ENCODE measurements around the gene ZSCAN10.
"Not testable (repeated sequence)": the region's sequence is repeated elsewhere in the genome, so short reads cannot be mapped to it uniquely, and the experiment has no call there.

The ZSCAN10 gene

DNA sequence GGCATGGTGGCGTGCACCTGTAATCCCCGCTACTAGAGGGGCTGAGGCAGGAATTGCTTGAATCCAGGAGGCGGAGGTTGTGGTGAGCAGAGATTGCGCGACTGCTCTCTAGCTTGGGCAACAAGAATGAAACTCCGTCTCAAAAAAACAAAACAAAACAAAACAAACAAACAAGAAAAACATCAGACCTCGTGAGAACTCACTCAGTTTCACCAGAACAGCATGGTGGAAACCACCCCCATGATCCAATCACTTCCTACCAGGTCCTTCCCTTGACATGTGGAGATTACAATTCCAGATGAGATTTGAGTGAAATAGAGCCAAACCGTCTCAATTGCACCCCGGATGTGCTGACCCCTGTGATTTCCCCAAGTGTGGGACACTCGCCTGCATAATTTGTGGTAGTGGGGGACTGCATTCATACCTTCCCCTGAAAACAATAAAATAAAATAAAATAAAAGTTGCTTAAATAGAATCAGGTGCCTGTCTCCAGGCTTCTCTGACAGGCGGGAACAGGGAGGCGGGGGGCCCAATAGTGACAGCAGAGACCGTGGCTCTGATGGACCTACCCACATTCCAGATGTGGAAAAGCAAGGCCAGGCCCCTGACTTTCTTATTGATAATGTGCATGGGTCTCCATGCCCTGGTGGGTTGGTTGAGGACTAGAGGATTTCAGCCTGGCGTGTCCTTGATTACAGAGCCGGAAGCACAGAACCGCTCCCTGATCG lies 13.1 kb downstream of the ZSCAN10 start:
- DNase-seq (ENCODE audit: low read depth) = no peak

- no peak for DNase-seq (ENCODE audit: low read depth)
These were observed 14.0 kb downstream of the ZSCAN10 start for GRCh38 chr16:3084969-3085670.

DNA sequence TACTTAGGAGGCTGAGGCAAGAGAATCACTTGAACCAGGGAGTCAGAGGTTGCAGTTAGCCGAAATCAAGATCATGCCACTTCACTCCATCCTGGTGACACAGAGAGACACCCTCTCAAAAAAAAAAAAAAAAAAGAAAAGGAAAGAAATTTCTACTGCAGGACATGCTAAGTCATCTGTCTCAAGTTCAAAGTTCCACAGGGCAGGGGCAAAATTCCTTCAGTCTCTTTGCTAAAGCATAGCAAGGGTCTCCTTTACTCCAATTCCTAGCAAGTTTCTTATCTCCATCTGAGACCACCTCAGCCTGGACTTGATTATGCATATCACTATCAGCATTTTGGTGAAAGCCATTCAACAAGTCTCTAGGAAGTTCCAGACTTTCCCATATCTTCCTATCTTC lies 14.6 kb downstream of the ZSCAN10 start:
- no peak for DNase-seq (ENCODE audit: low read depth)

GRCh38 chr16:3083408-3083807 lies 15.7 kb downstream of the ZSCAN10 start:
- DNase-seq (ENCODE audit: low read depth) = not testable (repeated sequence)

GRCh38 chr16:3081957-3082356 lies 17.1 kb downstream of the ZSCAN10 start:
- not testable (repeated sequence) for DNase-seq (ENCODE audit: low read depth)

GRCh38 chr16:3080024-3080423 lies 19.1 kb downstream of the ZSCAN10 start:
- no peak for DNase-seq (ENCODE audit: low read depth)

GRCh38 chr16:3076577-3076976 lies 22.5 kb downstream of the ZSCAN10 start:
- no peak for DNase-seq (ENCODE audit: low read depth)

DNA sequence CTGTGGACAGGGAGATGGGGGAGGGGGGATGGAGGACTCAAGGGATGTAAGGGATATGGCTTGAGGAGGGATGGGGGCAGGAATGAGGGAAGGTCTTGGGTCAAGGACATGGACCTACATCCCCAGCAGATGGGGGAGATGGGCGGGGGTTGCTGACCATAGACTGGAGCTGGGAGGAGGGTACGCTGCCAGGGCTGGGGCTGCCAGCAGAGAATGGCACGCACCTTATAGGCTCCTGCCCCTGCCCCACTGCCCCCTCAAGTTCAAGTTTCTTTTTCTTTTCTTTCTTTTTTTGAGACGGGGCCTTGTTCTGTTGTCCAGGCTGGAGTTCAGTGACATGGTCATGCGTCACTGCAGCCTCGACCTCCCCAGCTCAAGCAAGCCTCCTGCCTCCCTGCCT lies 23.1 kb downstream of the ZSCAN10 start:
- DNase-seq (ENCODE audit: low read depth) = not testable (repeated sequence)

DNA sequence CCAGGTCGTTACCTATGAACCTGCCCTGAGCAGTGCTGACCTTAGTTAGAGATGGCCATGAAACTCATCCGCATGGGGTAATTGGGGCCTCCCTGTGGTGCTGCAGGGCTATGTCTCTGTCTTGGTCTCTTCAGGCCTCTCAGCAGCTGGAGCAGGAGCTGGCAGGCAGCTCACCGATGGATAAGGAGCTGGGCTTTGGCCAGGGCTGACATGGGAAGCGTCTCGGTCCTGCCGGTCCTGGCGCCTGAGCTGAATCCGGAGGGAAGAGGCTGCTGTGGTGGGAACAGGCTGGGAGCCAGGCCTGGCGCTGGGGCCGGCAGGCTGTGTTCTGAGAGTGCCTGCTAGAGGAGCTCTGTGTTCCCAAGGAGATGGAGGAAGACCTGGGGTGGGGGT lies 23.6 kb downstream of the ZSCAN10 start:
- no peak for DNase-seq (ENCODE audit: low read depth)

DNA sequence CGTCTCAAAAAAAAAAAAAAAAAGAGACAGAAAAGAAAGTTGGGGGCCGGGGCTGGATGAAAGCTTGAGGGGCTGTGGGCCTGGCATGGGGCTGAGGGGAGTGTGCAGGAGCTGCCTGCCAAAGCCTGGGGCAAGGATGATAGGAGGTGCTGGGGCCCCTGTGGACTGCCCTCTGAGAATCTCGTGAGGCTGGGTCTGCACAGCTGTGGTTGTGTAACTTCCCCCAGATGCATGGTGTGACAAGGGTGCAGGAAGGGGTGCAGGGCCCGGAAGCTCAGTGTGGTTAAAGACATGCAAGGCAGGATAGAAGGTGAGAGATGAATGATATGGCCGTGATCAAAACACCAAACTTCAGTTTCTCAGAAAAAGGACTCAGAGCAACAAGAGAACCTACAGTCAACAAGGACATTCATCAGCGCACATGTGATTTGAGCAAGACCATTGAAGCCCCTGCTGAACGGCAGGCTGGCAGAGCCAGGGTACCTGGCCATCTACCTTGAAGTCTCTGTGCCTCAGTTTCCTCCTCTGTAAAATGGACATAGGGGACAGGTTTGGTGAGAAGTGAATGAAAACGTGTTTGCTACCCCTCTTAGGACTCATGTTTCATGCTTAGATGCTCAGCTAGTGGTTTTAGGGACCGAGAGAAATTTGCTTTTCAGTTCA lies 24.1 kb downstream of the ZSCAN10 start:
- DNase-seq (ENCODE audit: low read depth) = peak; percentile 71

DNA sequence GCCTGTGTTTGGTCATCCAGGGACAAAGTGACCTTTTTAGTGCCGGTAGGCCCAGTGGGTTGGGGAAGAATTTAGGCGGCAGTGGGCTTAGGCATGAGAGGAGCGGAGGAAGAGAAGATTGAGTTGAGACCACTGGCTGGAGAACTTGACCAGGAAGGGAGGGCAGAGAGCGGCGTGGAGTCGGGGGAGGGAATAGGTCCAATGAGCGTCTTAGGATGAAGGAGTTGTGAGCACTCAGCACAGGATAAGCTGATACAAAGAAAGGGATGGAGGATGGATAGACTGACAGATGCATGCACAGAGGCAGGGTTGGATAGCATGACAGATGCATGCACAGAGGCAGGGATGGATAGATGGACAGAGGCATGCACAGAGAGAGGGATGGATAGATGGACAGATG lies 25.6 kb downstream of the ZSCAN10 start:
- no peak for DNase-seq (ENCODE audit: low read depth)

- not testable (repeated sequence) for DNase-seq (ENCODE audit: low read depth)
These were observed 26.4 kb downstream of the ZSCAN10 start for GRCh38 chr16:3072576-3073263.

DNA sequence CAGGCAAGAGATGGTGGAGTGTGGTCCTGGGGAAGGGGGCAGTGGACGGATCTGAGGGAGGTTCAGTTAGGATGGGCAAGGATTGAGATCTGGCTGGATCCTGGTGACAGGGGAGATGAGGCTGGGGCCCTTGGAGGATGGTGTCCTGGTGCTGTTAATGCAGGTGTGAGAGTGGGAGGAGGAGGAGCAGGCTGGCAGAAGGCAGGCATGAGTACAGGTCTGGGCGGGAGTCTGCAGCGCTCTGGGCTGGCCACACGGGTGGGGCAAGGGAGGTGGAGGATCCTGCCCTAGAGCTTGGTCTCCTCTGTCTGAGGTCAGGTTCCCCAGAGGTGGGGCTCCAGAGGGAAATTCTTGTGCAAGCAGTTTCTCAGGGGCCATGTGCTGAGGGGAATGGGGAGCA lies 26.9 kb downstream of the ZSCAN10 start:
- DNase-seq (ENCODE audit: low read depth) = not testable (repeated sequence)

GRCh38 chr16:3071655-3072054 lies 27.4 kb downstream of the ZSCAN10 start:
- no peak for DNase-seq (ENCODE audit: low read depth)

DNA sequence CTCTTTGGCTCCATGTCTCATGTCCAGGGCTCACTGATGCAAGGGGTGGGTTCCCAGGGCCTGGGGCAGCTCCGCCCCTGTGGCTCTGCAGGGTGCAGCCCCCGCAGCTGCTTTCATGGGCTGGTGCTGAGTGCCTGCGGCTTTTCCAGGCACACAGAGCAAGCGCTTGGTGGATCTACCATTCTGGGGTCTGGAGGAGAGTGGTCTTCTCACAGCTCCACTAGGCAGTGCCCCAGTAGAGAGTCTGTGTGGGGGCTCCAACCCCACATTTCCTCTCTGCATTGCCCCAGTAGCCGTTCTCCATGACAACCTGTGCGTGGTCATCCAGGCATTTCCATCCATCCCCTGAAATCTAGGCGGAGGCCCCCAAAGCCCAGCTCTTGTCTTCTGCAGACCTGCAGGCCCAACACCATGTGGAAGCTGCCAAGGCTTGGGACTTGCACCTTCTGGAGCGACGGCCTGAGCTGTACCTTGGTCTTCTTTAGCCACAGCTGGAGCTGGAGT lies 28.4 kb downstream of the ZSCAN10 start:
- no peak for DNase-seq (ENCODE audit: low read depth)

GRCh38 chr16:3069146-3069545 lies 29.9 kb downstream of the ZSCAN10 start:
- not testable (repeated sequence) for DNase-seq (ENCODE audit: low read depth)

- DNase-seq (ENCODE audit: low read depth) = no peak
These were observed 30.6 kb downstream of the ZSCAN10 start for GRCh38 chr16:3068487-3068886.

DNA sequence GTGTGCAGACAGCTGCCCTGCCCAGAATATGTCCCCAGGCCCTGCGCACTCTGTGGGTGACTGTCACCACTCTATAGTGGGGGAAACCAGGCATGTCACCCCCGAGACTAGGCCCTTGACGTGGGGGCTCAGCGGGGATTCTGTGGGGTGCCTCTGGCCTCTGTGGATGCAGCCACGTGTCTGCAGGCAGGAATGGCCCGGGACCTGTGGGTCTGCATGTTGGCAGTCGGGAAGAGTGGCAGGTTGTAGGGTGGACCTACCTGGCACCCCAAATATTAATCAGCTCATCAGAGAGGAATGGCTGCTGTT lies 32.7 kb downstream of the ZSCAN10 start:
- DNase-seq (ENCODE audit: low read depth) = no peak

DNA sequence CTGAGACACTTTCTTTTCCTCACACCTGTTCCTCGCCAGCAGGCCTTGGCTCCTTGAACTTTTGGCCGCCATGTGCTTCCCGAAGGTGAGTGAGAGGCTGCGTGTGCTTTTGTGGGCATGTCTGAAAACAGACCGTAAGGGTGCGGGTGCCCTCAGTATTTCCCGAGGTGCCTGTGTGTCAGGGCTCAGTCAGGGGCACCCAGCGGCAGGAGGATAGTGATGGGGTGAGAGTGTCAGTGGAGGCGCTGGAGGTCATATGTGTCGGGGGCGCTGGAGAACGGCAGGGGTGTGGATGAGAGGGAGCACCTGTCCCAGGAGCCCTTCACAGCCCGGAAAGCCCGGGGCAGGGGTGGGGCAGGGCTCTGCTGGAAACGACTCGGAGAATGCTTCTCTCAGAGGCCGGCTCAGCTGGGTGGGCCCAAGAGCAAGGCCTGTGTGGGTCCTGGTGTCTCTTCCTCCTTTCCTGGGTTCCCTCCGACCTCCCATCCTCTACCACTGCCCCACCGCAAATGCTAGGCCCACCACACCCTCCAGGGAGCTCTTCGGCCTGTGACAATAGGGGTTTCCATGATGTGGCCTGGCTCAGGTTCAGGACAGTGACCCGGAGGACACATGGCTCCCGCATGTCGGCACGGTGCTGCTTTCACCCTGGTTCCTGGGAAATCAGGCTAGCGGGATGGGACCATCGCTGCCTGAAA lies 33.2 kb downstream of the ZSCAN10 start:
- no peak for DNase-seq (ENCODE audit: low read depth)

- DNase-seq (ENCODE audit: low read depth) = peak; percentile 71
These were observed 33.9 kb downstream of the ZSCAN10 start, which contains the start of gene IL32 for GRCh38 chr16:3065069-3065741. Gene IL32 (plus strand): TSS chr16:3065640. CDS start chr16:3065812, 172 bp downstream.

All from activated T-cell treated with anti-CD3 and anti-CD28 coated beads for 24 hours (primary cell).